ENCODE results near the gene APOD.

Gene APOD

GRCh38 chr3:195549931-195550519 lies 33.7 kb downstream of the APOD start:
- in situ Hi-C loops (cut with HindIII; ENCODE audit: low sequenced_read_pairs): no loop called here
- TF ChIP-seq, protein P1, sequence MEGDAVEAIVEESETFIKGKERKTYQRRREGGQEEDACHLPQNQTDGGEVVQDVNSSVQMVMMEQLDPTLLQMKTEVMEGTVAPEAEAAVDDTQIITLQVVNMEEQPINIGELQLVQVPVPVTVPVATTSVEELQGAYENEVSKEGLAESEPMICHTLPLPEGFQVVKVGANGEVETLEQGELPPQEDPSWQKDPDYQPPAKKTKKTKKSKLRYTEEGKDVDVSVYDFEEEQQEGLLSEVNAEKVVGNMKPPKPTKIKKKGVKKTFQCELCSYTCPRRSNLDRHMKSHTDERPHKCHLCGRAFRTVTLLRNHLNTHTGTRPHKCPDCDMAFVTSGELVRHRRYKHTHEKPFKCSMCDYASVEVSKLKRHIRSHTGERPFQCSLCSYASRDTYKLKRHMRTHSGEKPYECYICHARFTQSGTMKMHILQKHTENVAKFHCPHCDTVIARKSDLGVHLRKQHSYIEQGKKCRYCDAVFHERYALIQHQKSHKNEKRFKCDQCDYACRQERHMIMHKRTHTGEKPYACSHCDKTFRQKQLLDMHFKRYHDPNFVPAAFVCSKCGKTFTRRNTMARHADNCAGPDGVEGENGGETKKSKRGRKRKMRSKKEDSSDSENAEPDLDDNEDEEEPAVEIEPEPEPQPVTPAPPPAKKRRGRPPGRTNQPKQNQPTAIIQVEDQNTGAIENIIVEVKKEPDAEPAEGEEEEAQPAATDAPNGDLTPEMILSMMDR (IDR thresholded peaks at IDR 0.05; ENCODE audit: low read depth, low read length, missing control alignments): no peak
- no peak for DNase-seq (ENCODE audit: low read depth)
- H3K4me3 ChIP-seq (ENCODE audit: low read depth, low read length): no peak overlapping the region

- H3K4me3 ChIP-seq (ENCODE audit: low read depth, low read length): no peak overlapping the region
- in situ Hi-C loops (cut with HindIII; ENCODE audit: low sequenced_read_pairs): no loop called here
- no peak for DNase-seq (ENCODE audit: low read depth)
- TF ChIP-seq, protein P1 (IDR thresholded peaks at IDR 0.05; ENCODE audit: low read depth, low read length, missing control alignments): no peak
Measured at GRCh38 chr3:195548987-195549386, 34.8 kb downstream of the APOD start.

GRCh38 chr3:195548501-195548900 lies 35.2 kb downstream of the APOD start:
- H3K4me3 ChIP-seq (ENCODE audit: low read depth, low read length): no peak overlapping the region
- TF ChIP-seq, protein P1 (IDR thresholded peaks at IDR 0.05; ENCODE audit: low read depth, low read length, missing control alignments): no peak
- DNase-seq (ENCODE audit: low read depth): no peak
- in situ Hi-C loops (cut with HindIII; ENCODE audit: low sequenced_read_pairs): no loop called here

DNA sequence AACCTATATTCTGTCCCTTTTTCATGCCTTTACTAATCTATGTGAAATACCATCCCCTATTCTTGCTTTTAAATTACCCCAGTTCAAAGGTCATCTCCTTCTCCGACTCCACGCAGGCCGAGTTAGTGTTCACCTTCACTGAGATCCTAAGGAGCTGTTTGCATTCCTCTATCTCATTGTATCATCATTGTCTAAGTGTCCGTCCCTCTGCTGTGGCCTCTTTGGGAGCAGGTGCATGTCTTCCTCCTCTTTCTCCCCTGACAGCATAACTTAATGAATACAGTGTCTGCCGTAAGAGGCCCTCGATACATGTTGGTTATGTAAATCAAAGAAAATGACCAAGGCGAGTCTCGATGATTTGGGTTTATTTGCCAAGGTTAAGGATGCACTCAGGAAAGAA lies 35.7 kb downstream of the APOD start:
- DNase-seq (ENCODE audit: low read depth): no peak
- in situ Hi-C loops (cut with HindIII; ENCODE audit: low sequenced_read_pairs): no loop called here
- H3K4me3 ChIP-seq (ENCODE audit: low read depth, low read length): no peak overlapping the region
- TF ChIP-seq, protein P1 (IDR thresholded peaks at IDR 0.05; ENCODE audit: low read depth, low read length, missing control alignments): no peak

DNA sequence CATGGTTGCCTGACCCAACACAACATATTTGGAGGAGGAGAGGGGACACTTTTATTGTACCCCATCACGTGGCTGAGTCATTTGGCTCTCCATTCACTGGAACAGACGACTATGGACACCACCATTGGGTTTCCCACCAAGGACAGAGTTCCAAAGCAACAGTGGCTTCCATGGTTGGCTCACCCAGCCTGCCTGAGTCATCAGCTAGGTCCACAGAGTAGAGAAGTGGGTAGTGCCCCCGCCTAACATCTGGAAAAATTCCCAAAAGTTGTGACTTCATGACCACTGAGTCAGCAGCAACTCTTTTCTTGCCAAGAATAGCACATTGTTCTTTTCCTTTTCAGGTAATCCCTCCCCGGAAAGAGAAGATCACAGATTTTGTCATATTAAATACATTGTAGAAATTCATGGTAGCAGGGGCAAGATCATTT lies 37.6 kb downstream of the APOD start:
- peak; percentile 59 for DNase-seq (ENCODE audit: low read depth)
- H3K4me3 ChIP-seq (ENCODE audit: low read depth, low read length): no peak overlapping the region
- in situ Hi-C loops (cut with HindIII; ENCODE audit: low sequenced_read_pairs): no loop called here
- TF ChIP-seq, protein P1 (IDR thresholded peaks at IDR 0.05; ENCODE audit: low read depth, low read length, missing control alignments): no peak

- H3K4me3 ChIP-seq (ENCODE audit: low read depth, low read length): no peak overlapping the region
- in situ Hi-C loops (cut with HindIII; ENCODE audit: low sequenced_read_pairs): no loop called here
- DNase-seq (ENCODE audit: low read depth): no peak
- TF ChIP-seq, protein P1 (IDR thresholded peaks at IDR 0.05; ENCODE audit: low read depth, low read length, missing control alignments): no peak
Measured at GRCh38 chr3:195544634-195545033, 39.1 kb downstream of the APOD start.

DNA sequence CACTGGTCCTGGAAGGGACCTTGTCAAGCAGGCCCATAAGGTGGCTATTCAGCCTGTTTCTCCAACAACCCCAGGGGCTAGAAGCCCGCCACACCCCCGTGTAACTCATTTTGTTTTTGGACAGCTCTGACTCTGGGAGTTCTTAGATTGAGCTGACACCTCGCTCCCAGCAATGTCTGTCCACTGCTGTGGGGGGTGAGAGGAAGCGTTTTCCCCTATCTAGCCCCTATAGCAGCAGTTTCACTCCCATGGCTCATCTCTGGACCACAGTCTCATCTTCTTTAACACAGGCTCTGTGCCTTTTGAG lies 39.6 kb downstream of the APOD start:
- DNase-seq (ENCODE audit: low read depth): no peak
- H3K4me3 ChIP-seq (ENCODE audit: low read depth, low read length): no peak overlapping the region
- in situ Hi-C loops (cut with HindIII; ENCODE audit: low sequenced_read_pairs): no loop called here
- TF ChIP-seq, protein P1 (IDR thresholded peaks at IDR 0.05; ENCODE audit: low read depth, low read length, missing control alignments): no peak

Measured in astrocyte of the cerebellum (primary cell).